Panc1 (cell line): ENCODE data around the gene POF1B. TPM values are rescaled to one million over a fixed set of nuclear protein-coding genes. Genes with fewer than 3 reads are reported as not detected.

Experiments
- ATAC-seq: fragments of 200-7000 bp; cut with Tn5 transposase; 2 replicates; pipeline ENCODE4 v1.9.1; 2020; ENCODE audit warnings: mild to moderate bottlenecking, moderate library complexity
- BruUV-seq: library from RNA; stranded (reverse); fragments of 400-500 nt; replicated peaks from 2 replicates; lab custom pipeline; 2021; lab: Mats Ljungman, UMichigan
- CTCF ChIA-PET: fragments of 300-600 bp; sonication (Branson Sonifier 250); formaldehyde crosslinking; loops from one replicate; lab custom pipeline; 2022; ENCODE audit warnings: antibody characterized with exemption; lab: Charles Lee
- POLR2A ChIA-PET: fragments of 300-600 bp; sonication (Branson Sonifier 250); formaldehyde crosslinking; loops from one replicate; lab custom pipeline; 2022; ENCODE audit warnings: antibody characterized with exemption; lab: Charles Lee
- DNase-seq: peaks from one replicate; pipeline ENCODE4 v3.0.0-alpha.2; 2010; ENCODE audit warnings: low read depth, low spot score
- H3K27ac ChIP-seq: 2 replicates; pipeline ENCODE4 v1.5.1; 2011; ENCODE audit warnings: mild to moderate bottlenecking, low read length, inconsistent platforms
- H3K27me3 ChIP-seq: fragments of 200-500 bp; sonication (Bioruptor generic); 2 replicates; pipeline ENCODE4 v1.6.0; 2014; ENCODE audit warnings: low read length, inconsistent platforms; ENCODE audit not compliant: control insufficient read depth, insufficient read depth
- H3K36me3 ChIP-seq: fragments of 200-500 bp; sonication (Bioruptor generic); 2 replicates; pipeline ENCODE4 v1.5.1; 2014; ENCODE audit warnings: inconsistent platforms, mild to moderate bottlenecking, low read length, moderate library complexity; ENCODE audit not compliant: control insufficient read depth, insufficient read depth
- H3K4me1 ChIP-seq: 2 replicates; pipeline ENCODE4 v1.5.1; 2011; ENCODE audit warnings: inconsistent platforms, mild to moderate bottlenecking, low read length, moderate library complexity; ENCODE audit not compliant: control insufficient read depth, insufficient read depth
- H3K4me3 ChIP-seq, 2 experiments: 2 replicates each; pipeline ENCODE4 v1.5.1; 2011 to 2012; ENCODE audit warnings: low read depth in 2 of 2, low read length in 2 of 2, mild to moderate bottlenecking in 2 of 2, inconsistent platforms in 1 of 2, moderate library complexity in 1 of 2
- H3K9me3 ChIP-seq: fragments of 200-500 bp; sonication (Bioruptor generic); 2 replicates; pipeline ENCODE4 v1.5.1; 2014; ENCODE audit warnings: low read depth, mild to moderate bottlenecking, inconsistent platforms, low read length, moderate library complexity; ENCODE audit not compliant: control insufficient read depth, insufficient read depth
- POLR2AphosphoS5 ChIP-seq: IDR thresholded peaks from 2 replicates; pipeline ENCODE4 v1.6.1; 2012; ENCODE audit warnings: mild to moderate bottlenecking, low read depth, low read length, moderate library complexity
- SIN3A ChIP-seq: IDR thresholded peaks from 2 replicates; pipeline ENCODE4 v1.6.1; 2012; ENCODE audit warnings: low read depth, mild to moderate bottlenecking, low read length, moderate library complexity, borderline replicate concordance; ENCODE audit not compliant: insufficient read depth
- TCF7L2 ChIP-seq: IDR thresholded peaks from 2 replicates; pipeline ENCODE4 v1.6.1; 2011; ENCODE audit warnings: mild to moderate bottlenecking, low read depth, low read length, inconsistent platforms
- in situ Hi-C: cut with HindIII; loops from 2 replicates; pipeline ENCODE4 v1.10.0; 2016; ENCODE audit warnings: low sequenced_read_pairs, low pct_unique_long_range_greater_than_20kb
- intact Hi-C: fragments of 100-400 bp; cut with micrococcal nuclease; formaldehyde crosslinking; loops from one replicate; pipeline ENCODE4 v1.10.0; 2022; ENCODE audit not compliant: unreplicated experiment
- total RNA-seq: library from RNA; stranded (reverse); gene quantifications from one replicate; pipeline ENCODE4 v1.2.1, GENCODE V29; 2021; ENCODE audit not compliant: unreplicated experiment
- TF ChIP-seq, protein P1 (sequence below): fragments of 450-650 bp; IDR thresholded peaks from 2 replicates; pipeline ENCODE4 v1.5.1; 2017; ENCODE audit warnings: mild to moderate bottlenecking
- TF ChIP-seq, protein P2 (sequence below), 2 experiments: IDR thresholded peaks; 2 replicates each; pipeline ENCODE4 v1.6.1; 2011 to 2012; ENCODE audit warnings: low read depth in 2 of 2, control low read depth in 1 of 2, low read length in 1 of 2, mild to moderate bottlenecking in 1 of 2, moderate library complexity in 1 of 2; ENCODE audit not compliant: insufficient read depth in 1 of 2

Gene POF1B
- total RNA-seq, 1 experiment from 2014 or later: 0.08 TPM

GRCh38 chrX:85391185-85391877, 11.9 kb upstream of the POF1B start:
- Histone ChIP-seq H3K27me3 (no peaks in the 10 kb centered on the region), H3K4me1 (no peaks in the 10 kb centered on the region), H3K36me3 (no peaks in the 10 kb centered on the region), H3K9me3 (no peaks in the 10 kb centered on the region), H3K27ac (no peak overlapping the region), H3K4me3 (no peak overlapping the region)
- ChIA-PET CTCF (no interaction called here), POLR2A (no interaction called here)
- in situ Hi-C loops (no loop called here), intact Hi-C loops (no loop called here)
- ATAC-seq (no peak), DNase-seq (no peak)
- no peak for TF ChIP-seq SIN3A
- TF ChIP-seq, protein P1, sequence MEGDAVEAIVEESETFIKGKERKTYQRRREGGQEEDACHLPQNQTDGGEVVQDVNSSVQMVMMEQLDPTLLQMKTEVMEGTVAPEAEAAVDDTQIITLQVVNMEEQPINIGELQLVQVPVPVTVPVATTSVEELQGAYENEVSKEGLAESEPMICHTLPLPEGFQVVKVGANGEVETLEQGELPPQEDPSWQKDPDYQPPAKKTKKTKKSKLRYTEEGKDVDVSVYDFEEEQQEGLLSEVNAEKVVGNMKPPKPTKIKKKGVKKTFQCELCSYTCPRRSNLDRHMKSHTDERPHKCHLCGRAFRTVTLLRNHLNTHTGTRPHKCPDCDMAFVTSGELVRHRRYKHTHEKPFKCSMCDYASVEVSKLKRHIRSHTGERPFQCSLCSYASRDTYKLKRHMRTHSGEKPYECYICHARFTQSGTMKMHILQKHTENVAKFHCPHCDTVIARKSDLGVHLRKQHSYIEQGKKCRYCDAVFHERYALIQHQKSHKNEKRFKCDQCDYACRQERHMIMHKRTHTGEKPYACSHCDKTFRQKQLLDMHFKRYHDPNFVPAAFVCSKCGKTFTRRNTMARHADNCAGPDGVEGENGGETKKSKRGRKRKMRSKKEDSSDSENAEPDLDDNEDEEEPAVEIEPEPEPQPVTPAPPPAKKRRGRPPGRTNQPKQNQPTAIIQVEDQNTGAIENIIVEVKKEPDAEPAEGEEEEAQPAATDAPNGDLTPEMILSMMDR: no peak
- TF ChIP-seq, protein P2, sequence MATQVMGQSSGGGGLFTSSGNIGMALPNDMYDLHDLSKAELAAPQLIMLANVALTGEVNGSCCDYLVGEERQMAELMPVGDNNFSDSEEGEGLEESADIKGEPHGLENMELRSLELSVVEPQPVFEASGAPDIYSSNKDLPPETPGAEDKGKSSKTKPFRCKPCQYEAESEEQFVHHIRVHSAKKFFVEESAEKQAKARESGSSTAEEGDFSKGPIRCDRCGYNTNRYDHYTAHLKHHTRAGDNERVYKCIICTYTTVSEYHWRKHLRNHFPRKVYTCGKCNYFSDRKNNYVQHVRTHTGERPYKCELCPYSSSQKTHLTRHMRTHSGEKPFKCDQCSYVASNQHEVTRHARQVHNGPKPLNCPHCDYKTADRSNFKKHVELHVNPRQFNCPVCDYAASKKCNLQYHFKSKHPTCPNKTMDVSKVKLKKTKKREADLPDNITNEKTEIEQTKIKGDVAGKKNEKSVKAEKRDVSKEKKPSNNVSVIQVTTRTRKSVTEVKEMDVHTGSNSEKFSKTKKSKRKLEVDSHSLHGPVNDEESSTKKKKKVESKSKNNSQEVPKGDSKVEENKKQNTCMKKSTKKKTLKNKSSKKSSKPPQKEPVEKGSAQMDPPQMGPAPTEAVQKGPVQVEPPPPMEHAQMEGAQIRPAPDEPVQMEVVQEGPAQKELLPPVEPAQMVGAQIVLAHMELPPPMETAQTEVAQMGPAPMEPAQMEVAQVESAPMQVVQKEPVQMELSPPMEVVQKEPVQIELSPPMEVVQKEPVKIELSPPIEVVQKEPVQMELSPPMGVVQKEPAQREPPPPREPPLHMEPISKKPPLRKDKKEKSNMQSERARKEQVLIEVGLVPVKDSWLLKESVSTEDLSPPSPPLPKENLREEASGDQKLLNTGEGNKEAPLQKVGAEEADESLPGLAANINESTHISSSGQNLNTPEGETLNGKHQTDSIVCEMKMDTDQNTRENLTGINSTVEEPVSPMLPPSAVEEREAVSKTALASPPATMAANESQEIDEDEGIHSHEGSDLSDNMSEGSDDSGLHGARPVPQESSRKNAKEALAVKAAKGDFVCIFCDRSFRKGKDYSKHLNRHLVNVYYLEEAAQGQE (IDR thresholded peaks at IDR 0.05; ENCODE audit: insufficient read depth in 1 of 2, low read depth in 2 of 2, low read length in 1 of 2): no peak
- BruUV-seq: no TSS peak

- no peak overlapping the region for H3K27ac ChIP-seq
- BruUV-seq: no TSS peak
- DNase-seq: no peak
- POLR2A ChIA-PET: no interaction called here
- TF ChIP-seq, protein P1: no peak
- TF ChIP-seq POLR2AphosphoS5 (no peak), TCF7L2 (no peak)
- TF ChIP-seq, protein P2 (IDR thresholded peaks at IDR 0.05; ENCODE audit: insufficient read depth in 1 of 2, low read depth in 2 of 2, low read length in 1 of 2): no peak
- no peak overlapping the region for H3K4me3 ChIP-seq
- in situ Hi-C loops: no loop called here
- intact Hi-C loops: no loop called here
- H3K27me3 ChIP-seq: no peaks in the 10 kb centered on the region
- no peaks in the 10 kb centered on the region for H3K36me3 ChIP-seq
- no peaks in the 10 kb centered on the region for H3K9me3 ChIP-seq
- CTCF ChIA-PET: no interaction called here
- no peak for ATAC-seq
- no peaks in the 10 kb centered on the region for H3K4me1 ChIP-seq
Measured at GRCh38 chrX:85381602-85382001, 2.1 kb upstream of the POF1B start.
